Measurements from ENCODE around the gene ADCY10. TPM values are rescaled to one million over a fixed set of nuclear protein-coding genes. Genes with fewer than 3 reads are reported as not detected.

The ADCY10 gene
- total RNA-seq, 1 donor from 2014 or later: 0.97 TPM

DNA sequence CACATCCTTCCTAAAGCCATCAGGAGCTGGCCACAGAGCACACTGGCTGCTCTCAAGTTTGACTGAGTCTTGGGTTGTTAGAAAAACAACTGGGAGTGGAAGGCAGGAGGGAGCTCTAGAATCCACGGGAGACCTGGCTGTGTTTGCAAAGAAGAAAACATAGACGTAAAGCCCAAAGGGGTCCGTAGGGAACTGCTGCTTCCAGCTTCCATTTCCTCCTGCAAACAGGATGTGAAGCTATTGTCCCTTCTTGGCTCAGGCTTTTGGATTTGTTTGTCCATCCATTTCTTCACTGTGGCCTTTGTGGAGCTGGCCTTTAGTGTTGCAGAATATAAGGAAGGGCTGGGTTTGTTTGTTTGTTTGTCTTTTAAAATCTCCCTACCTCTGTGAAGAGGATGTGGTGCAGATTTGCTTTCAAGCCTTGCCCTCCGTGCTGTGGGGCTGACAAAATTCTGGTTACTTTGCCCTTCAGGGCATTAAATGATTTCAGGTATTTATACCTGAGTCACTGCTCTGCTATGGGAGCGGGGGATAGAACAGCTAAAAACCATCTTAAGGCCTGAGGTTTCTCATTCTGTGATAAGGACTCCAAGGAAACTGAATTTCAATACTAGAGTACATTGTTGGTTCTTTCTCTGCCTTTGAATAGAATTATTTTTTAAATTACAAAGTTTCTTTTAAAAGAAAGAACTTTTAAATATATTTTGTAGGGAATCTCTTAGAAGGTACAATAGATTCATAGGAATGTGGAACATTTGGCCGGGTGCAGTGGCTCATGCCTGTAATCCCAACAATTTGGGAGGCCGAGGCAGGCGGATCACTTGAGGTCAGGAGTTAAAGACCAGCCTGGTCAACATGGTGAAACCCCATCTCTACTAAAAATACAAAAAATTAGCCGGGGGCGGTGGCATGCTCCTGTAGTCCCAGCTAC is 117.9 kb downstream of the ADCY10 start:
- intact Hi-C loops (cut with DNase I): loop anchor here (2.0 kb wide), 1 partner anchor 81 kb away; no protein-coding TSS in a partner anchor
- no peak for DNase-seq (ENCODE audit: low spot score)

DNA sequence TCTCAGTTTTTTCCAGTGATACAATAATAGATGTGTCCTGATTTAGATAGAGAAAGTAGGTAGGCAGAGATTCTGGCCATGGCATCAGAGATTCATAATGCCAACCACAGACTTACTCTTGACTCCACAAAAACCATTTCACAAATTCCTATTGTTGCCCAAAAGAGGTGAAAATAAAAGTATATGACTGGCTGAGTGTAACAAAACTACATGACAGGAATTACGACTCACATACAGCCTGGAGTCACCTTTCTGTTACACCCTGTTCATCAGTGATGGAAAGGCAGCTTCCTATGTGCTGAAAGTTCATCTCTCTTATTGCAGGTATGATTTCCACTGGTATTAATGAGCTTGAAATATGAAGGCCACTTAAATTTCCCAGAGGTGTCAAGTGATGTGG is 119.9 kb downstream of the ADCY10 start:
- intact Hi-C loops (cut with DNase I): loop anchor here (5.0 kb wide), 1 partner anchor 42 kb away; no protein-coding TSS in a partner anchor
- DNase-seq (ENCODE audit: low spot score): no peak

DNA sequence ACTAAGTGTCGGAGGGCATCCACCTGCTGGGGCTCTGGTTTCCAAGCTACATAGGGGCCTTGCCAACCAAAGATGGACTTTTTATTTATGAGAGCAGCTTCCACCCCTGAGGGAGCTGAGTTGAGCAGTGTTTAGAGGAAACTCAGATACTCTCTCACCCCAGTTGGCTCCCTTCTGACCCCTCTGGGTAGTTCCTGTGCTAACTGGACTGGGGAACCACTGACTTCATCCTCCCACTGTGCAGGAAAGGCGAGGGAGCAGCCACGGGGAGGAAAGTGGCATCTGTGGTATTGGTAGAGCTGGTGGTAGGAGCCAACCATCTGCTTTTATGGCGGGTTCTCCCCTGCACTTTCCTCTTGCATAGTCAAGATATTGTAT is 121.8 kb downstream of the ADCY10 start:
- intact Hi-C loops (cut with DNase I): loop anchor here (5.0 kb wide), 1 partner anchor 40 kb away; no protein-coding TSS in a partner anchor
- no peak for DNase-seq (ENCODE audit: low spot score)

DNA sequence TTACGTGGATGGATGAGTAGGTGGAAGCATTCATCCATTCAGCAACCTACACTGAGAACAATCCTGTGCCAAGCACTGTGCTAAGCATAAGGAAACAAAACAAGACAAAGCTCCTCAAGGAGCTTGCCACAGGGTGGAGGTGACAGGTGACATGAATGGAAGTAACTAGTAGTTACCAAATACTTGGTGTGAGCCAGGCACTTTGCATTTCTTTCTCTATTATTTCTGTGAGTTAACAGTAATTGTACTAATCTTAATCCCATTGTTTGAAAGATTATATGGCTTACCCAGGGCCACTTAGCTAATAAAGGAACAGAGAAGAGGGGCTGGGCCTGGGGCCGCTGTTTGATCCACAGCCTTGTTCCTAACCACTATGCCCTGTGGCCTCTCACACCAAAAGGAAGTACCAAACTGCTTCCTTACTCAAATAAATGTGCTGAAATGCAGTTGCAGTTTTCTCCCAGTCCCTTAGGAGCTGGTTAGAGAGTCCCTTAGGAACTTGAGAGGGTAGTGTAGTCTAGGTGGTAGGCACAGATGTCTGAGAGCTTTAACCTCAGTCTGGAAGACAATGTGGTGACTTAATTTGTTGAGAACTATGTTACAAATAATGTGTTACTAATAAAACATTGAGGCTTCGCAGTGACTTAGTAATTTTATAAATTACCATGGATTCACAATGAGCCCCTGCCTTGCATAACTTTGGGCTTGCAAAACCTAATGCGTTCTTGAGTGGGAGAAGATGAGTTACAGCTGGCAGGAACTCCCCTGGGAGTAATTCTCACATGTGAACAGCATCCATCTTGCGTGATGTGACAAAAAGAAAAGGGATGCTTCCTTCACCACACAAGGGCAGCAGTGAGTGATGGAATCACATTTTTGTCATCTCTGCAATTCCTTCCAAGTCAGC is 122.4 kb downstream of the ADCY10 start:
- intact Hi-C loops (cut with DNase I): loop anchor here (5.0 kb wide), 1 partner anchor 39 kb away; no protein-coding TSS in a partner anchor
- DNase-seq (ENCODE audit: low spot score): no peak

DNA sequence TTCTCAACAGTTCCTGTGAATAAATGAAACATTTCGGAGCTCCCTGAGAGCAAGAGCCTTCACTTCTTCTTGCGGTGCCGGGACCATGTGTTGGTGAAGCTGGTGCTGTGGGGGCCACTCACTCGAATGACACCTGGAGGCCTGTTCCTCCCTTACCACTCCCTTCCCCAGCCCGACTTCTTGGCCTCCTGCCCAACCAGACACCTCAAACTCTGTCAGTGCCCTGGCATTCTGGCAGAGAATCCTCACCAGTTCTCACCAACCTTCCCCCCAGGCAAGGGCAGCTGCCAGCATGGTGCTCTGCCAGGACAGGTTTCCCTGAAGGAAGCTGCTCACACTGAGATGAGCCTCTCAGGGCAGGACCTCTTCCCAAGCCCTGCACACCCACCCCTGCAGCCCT is 123.8 kb downstream of the ADCY10 start:
- intact Hi-C loops (cut with DNase I): loop anchor here (5.0 kb wide), 1 partner anchor 38 kb away; no protein-coding TSS in a partner anchor
- DNase-seq (ENCODE audit: low spot score): no peak

DNA sequence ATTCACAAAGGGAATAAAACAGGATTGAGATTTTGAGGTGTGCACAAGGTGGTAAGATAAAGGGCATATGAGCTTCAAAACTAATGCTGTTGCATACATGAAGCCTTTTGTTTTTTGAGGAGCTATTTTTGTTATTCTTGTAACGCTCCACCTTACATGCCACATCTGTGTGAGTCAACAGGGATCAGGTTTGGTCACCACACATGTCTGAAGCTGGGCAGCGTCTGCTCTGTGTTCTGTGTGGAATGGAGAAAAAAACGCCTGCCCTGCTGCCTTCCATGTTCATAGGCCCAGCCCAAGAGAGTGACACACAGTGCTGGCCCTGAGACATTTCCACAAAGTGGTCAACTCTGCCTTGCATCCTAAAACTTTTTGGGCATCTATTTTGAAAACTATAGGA is 124.4 kb downstream of the ADCY10 start:
- no peak for DNase-seq (ENCODE audit: low spot score)
- intact Hi-C loops (cut with DNase I): no loop called here

DNA sequence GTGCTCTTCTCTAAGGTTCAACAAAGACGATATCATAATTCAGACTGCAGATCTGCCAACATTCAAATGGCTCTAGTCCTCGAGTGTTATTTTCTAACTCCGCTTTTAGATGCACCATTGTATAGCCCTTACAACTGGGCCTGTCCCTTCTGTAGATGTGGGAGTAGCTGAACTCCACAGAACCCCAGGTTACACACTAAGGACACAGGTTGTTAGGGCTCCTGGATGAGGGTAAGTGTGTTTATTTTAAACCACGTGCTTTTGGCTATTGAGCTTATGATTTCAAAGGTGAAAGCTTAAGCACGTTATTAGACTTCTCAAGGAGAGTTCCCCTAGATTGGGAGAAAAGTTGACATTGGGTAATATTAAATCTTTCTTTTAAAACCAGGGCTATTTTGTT is 127.4 kb downstream of the ADCY10 start:
- no peak for DNase-seq (ENCODE audit: low spot score)
- intact Hi-C loops (cut with DNase I): no loop called here

DNA sequence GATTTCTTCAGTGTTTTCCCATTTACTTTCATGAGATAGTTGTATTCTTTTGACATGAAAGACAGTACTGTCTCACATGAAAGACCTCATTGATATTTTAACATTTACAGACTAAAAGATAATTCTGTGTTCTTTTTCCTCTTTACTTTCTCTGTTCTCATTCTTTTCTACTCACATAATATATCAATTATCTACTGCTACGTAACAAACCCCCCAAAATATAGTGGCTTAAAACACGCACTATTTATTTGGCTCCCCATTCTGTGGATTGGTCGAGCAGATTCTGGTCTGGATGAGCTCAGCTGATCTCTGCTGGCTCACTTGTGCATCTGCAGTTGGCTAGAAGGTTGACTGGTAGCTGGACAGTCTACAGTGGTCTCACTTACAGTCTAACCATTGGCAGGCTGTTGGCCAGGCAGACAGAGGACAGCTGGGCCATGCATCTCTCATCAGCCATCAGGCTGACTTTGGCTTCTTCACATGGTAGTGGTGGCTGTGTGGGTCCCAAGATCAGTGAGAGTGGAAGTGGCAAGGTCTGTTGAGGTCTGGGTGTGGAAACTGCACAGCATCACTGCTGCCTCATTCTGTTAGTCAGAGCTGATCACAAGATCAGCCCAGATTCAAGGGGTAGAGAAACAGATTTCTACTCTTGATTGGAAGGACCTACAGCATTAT is 128.9 kb downstream of the ADCY10 start:
- no peak for DNase-seq (ENCODE audit: low spot score)
- intact Hi-C loops (cut with DNase I): no loop called here

DNA sequence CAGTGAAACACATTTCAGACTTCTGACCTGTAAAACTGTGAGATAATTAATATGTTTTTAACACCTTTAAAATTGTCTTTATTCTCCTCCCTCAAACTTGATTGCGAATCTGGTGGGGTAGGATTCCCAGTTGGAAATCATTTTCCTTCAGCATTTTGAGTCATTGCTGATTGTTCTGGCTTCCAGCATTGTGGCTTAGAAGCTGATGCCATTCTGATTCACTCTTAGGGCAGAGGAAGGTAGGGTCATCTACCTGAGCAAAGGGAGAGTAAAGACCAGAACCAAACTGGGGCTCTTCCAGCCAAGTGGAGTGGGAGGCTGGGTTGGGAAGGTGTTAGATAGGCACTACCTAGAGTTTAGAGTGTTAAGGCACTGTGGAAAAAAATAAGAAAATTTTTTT is 131.0 kb downstream of the ADCY10 start:
- intact Hi-C loops (cut with DNase I): no loop called here
- DNase-seq (ENCODE audit: low spot score): no peak

DNA sequence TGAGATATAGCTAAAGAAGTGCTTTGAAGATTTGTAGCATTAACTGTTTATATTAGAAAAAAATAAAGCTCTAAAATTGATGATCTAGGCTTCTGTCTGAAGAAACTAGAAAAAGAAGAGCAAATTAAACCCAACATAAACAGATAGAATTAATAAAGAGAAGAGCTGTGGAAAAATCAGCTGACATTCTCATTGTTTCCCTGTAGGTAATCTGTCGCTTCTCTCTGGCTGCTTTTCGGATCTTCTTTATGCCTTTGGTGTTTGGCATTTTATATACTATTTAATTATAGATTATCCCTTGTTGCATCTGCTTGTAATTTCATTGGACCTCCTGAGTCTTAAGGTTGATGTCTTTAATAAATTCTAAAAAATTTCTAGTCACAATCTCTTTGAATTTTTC is 132.4 kb downstream of the ADCY10 start:
- no peak for DNase-seq (ENCODE audit: low spot score)
- intact Hi-C loops (cut with DNase I): no loop called here

DNA sequence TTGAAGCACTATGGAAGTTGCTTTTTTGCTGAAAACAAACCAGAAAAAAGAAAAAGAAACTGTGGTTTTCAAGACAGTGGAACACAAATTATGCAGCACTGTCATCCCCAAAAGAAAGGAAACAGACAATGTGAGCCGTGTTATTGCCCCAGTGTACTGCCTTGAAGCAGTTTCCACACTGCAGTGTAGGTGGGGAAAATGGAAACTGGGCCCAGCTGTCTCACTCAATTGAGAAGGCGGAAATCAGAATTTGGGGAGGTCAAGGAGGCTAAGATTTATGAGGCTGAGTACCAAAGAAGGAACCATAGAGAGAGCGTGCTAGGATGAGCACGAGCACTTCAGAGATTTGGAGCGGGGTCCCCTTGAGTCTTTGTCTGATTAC is 136.7 kb downstream of the ADCY10 start:
- intact Hi-C loops (cut with DNase I): no loop called here
- no peak for DNase-seq (ENCODE audit: low spot score)

DNA sequence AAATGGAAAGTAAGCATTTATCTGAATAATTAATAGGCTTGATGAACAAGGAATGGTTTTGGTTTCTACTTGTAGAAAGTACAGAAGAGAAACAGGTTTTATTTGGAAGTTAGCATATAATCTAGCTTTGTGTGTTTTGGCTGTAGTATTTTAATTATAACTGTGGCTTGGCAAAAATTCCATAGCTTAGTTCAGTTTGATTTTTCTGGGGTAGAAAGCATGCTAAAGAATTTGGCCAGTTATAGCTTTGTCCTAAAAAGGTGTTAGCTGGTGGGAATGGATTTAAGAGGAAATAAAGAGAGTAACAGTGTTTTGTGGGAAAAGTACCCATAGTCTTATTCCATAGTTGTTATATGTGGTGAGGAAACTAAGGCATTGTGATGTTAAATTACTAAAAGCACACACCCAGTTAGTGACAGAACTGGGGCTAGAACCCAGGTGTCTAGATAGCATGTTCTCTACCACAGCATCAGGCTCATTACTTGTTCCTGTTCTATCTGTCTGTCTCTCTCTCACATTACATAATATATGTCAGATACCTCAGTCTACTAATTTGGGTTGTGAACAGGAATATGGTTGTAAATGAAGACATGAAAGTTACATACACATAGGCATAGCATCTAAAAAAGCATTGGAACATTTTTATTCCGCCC is 137.2 kb downstream of the ADCY10 start:
- no peak for DNase-seq (ENCODE audit: low spot score)
- intact Hi-C loops (cut with DNase I): no loop called here

DNA sequence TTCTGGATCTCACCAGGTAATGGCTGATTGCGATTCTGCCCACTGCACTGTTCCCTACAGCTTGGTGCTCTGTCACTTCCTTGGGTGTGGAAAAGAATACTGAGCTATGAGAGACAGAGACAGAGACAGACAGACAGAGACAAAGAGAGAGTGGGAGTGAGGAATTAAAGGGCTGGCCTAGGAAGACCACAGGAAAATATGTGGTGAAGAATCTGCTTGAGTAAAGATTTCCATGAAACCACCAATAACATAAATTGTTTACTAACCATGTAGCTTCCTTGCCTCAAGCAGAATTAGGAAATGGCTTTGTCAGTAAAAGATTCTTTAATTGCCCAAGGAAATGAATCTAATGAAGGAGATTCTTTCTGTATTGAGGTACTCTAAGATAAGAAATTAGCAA is 137.8 kb downstream of the ADCY10 start:
- intact Hi-C loops (cut with DNase I): no loop called here

DNA sequence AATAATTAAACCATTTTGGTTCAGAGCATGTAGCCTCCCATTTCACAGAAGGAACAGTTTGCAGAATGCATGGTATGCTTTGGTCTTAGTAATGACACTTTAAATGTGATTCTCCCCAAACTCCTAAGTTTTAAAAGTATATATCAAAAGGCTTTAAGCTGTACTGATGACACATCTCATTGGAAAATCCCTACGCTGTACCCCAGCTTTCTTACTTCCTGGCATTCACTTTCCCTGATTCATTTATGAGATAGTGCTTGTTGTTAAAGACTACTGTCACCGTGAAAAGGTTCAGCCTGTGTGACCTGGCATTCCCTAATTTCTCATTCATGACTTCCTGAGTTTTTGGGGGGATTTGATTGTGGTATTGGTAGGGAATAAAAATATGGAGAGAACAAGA is 138.8 kb downstream of the ADCY10 start:
- DNase-seq (ENCODE audit: low spot score): no peak
- intact Hi-C loops (cut with DNase I): no loop called here

More for the DNA sequence above, 137.8 kb downstream of the ADCY10 start:
- DNase-seq (ENCODE audit: low spot score): no peak

DNA sequence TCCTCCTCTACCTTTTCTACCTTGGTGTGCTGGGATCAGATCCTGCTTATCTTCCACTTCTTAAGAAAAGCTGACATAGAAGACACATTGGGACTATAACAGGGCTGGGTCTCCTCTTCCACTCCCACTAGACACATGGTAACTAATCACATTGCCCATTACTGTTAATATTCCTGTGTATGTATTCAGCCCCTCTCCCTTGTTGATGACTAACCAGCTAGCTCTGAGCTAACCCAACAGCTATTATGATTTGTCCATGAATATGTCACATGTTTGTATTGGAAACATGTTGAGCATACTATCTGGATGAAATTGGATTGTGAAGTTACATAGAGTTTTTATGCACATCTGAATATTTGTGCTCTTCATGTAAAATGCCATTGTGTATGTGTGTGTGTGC is 139.2 kb downstream of the ADCY10 start:
- intact Hi-C loops (cut with DNase I): no loop called here
- no peak for DNase-seq (ENCODE audit: low spot score)

DNA sequence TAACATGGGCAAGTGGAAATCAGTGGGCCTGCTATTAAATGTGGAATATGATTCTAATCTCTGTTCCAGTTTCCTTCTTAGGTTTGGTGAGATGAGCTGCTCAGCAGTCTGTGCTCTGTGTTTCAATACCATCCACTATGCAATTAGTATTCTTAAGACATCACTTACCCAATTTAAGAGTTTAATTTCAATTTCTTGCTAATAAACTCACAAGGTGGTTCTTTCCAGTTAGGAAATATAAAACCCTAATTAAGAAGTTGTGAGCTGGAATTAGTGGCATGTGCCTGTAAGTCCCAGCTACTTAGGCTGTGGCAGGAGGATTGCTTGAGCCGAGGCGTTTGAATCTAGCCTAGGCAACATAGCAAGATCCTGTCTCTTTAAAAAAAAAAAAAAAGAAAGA is 140.4 kb downstream of the ADCY10 start:
- no peak for DNase-seq (ENCODE audit: low spot score)
- intact Hi-C loops (cut with DNase I): no loop called here

DNA sequence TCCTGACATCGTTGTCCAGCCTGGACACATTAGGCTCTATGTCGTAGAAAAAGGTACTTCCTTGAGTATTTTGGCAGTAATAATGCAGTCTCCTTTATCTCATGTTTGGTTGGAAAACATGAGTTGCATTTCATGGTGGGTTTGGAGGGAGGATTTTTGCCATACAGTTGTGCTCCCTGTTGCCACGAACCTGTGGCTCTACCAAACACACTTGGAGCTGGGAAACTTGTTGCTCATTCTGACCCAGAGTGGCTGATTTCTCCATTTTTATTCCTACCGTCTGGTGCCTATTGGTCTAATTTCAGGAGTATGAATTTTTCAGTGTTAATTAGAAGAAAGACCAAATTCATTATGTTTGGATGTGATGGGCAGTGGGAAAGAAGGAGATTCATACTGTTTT is 141.5 kb downstream of the ADCY10 start:
- no peak for DNase-seq (ENCODE audit: low spot score)
- intact Hi-C loops (cut with DNase I): no loop called here

DNA sequence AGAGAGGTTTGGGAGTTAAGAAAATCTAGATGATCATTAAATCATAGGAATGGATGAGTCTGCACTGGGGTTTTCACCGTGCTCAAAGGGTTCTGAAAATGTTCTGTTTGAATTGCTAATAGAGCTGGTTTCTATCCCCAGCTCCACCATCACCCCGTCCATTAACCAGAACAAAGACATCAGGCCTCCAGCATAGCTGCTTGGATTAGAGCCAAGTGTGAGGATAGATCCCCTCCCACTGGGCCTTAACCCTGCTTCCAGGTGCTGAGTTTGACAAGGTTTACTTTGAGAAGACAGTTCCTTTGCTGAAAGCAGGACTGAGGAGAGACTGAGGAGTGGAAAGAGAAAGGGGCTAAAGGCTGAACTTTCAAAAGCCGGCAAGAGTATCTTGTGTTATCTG is 143.8 kb downstream of the ADCY10 start:
- DNase-seq (ENCODE audit: low spot score): no peak
- intact Hi-C loops (cut with DNase I): no loop called here

DNA sequence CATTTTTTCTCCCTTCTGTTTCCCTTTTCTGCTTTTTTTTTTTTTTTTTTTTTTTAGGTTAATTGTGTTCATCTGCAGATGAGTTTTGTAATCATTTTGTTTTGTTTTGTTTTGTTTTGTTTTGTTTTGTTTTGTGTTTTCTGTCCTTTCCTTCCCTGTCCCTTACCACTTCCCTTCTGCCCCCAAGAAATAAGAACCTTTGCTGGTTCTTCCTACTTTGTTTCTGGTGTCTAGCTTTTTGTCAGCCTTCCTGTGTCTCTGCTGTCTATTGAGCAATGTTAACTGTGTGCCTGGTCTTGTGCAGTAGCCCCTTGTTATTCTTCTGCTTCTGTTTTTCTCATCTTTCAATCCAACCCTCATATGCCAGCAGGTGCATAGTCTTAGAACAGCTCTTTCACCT is 146.2 kb downstream of the ADCY10 start:
- no peak for DNase-seq (ENCODE audit: low spot score)
- intact Hi-C loops (cut with DNase I): no loop called here

Measured in cardiac septum (tissue), 1 donor.